Measurements from ENCODE around the gene CPE.

CPE gene

GRCh38 chr4:165516281-165516833 is 137.5 kb downstream of the CPE start:
- no peak for TF ChIP-seq BACH2 (CRISPR knock-in tag; IDR thresholded peaks at IDR 0.05; ENCODE audit: borderline replicate concordance)
- no peak for TF ChIP-seq ZC3H10 (CRISPR knock-in tag; IDR thresholded peaks at IDR 0.05)
- TF ChIP-seq POU6F1 (CRISPR knock-in tag; IDR thresholded peaks at IDR 0.05; ENCODE audit: borderline replicate concordance, low read depth), result no peak
- no peak for TF ChIP-seq ISL1 (CRISPR knock-in tag; IDR thresholded peaks at IDR 0.05)
- TF ChIP-seq TSHZ2 (CRISPR knock-in tag; IDR thresholded peaks at IDR 0.05), result no peak
- TF ChIP-seq ZFP3 (CRISPR knock-in tag; IDR thresholded peaks at IDR 0.05), result no peak
- TF ChIP-seq ARNTL (CRISPR knock-in tag; IDR thresholded peaks at IDR 0.05; ENCODE audit: borderline replicate concordance, low read depth), result no peak
- no peak for TF ChIP-seq ZNF8 (CRISPR knock-in tag; IDR thresholded peaks at IDR 0.05)
- TF ChIP-seq SNAI2 (CRISPR knock-in tag; IDR thresholded peaks at IDR 0.05), result no peak
- ATAC-seq, result no peak

DNA sequence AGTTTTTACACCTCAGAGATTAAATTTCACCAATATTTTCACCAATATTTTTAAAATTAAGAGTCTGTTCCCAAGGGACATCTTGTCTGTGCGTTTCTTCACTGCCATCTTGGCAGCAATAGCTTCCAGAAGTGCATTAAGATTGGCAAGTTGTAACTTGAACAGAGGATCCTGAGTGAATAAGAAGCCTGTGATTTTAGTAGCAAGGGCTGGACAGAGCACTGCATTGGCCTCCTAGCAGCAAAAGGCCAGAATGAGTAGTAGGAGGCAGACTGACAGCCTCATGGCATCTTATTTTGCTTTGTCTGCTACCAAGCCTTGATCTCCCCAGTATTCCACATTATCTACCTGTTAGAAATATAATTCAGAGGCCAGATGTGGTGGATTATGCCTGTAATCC is 138.4 kb downstream of the CPE start:
- ATAC-seq, result no peak
- TF ChIP-seq OSR1 (CRISPR knock-in tag; IDR thresholded peaks at IDR 0.05), result no peak
- TF ChIP-seq ZNF70 (CRISPR knock-in tag; IDR thresholded peaks at IDR 0.05), result no peak
- no peak for TF ChIP-seq ZFP30 (CRISPR knock-in tag; IDR thresholded peaks at IDR 0.05)
- TF ChIP-seq ZNF565 (CRISPR knock-in tag; conservative IDR thresholded peaks at IDR 0.05; ENCODE audit: low read depth), result no peak
- no peak for TF ChIP-seq ZFP3 (CRISPR knock-in tag; IDR thresholded peaks at IDR 0.05)
- TF ChIP-seq ZNF8 (CRISPR knock-in tag; IDR thresholded peaks at IDR 0.05), result no peak
- TF ChIP-seq ARNTL (CRISPR knock-in tag; IDR thresholded peaks at IDR 0.05; ENCODE audit: borderline replicate concordance, low read depth), result no peak
- no peak for TF ChIP-seq PATZ1 (CRISPR knock-in tag; IDR thresholded peaks at IDR 0.05; ENCODE audit: borderline replicate concordance)
- TF ChIP-seq ISL1 (CRISPR knock-in tag; IDR thresholded peaks at IDR 0.05), result no peak
- TF ChIP-seq ESRRG (CRISPR knock-in tag; IDR thresholded peaks at IDR 0.05), result no peak
- TF ChIP-seq CREB5 (CRISPR knock-in tag; IDR thresholded peaks at IDR 0.05; ENCODE audit: low read depth), result no peak
- TF ChIP-seq TOX (CRISPR knock-in tag; IDR thresholded peaks at IDR 0.05; ENCODE audit: borderline replicate concordance), result no peak
- TF ChIP-seq CSRNP3 (CRISPR knock-in tag; IDR thresholded peaks at IDR 0.05), result no peak
- TF ChIP-seq BACH2 (CRISPR knock-in tag; IDR thresholded peaks at IDR 0.05; ENCODE audit: borderline replicate concordance), result no peak
- TF ChIP-seq ZC3H10 (CRISPR knock-in tag; IDR thresholded peaks at IDR 0.05), result no peak
- no peak for TF ChIP-seq PPARA (CRISPR knock-in tag; IDR thresholded peaks at IDR 0.05; ENCODE audit: borderline replicate concordance)
- TF ChIP-seq TCF4 (CRISPR knock-in tag; IDR thresholded peaks at IDR 0.05; ENCODE audit: borderline replicate concordance), result no peak
- no peak for TF ChIP-seq CSDC2 (CRISPR knock-in tag; IDR thresholded peaks at IDR 0.05)
- TF ChIP-seq RARB (CRISPR knock-in tag; IDR thresholded peaks at IDR 0.05), result no peak
- TF ChIP-seq GLIS3 (CRISPR knock-in tag; IDR thresholded peaks at IDR 0.05), result no peak

All from SK-N-SH treated with all-trans-retinoic acid at 6 μM for 48 hours (cell line).